HG03159 (cell line): ENCODE measurements around the gene IQCE.

Experiments
- ATAC-seq: cut with Tn5 transposase; IDR thresholded peaks from one replicate; pipeline ENCODE4 v1.9.1; 2021; ENCODE audit warnings: mild to moderate bottlenecking, moderate library complexity; ENCODE audit not compliant: unreplicated experiment

IQCE gene

GRCh38 chr7:2613098-2613930, 54.5 kb downstream of the IQCE start:
- ATAC-seq: no peak

DNA sequence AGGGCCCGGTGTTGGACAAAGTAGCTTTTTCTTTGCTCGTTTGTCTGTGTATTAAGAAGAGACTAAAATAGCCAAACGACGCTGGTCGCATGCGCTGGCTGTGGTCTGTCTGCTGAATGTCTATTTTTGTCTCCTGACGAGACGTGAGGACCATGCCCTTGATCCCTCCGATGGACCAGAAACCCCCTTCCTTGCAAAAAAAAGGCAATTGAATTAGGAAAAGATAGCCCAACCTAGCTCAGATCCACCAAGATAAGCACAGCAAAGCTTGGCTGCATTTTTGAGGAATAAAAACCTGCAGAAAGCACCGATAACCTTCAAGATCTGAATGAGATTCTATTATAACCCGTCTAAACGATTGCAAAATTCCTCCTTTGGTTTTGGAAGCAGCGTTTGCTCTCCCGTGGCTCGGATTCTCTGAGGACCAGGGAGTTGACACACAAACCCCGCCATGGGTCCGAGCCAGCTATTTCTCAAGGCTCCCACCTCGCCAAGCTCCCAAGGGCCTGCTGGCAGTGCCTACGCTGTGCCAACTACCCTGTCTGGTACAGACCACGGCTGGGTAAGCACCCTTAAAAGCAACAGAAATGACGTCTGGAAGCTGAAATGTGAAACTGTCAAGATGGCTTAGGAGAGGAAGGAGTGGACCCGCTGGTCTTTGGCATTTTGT, 55.3 kb downstream of the IQCE start:
- no peak for ATAC-seq

- ATAC-seq: no peak
Observed at GRCh38 chr7:2614631-2615330, 56.0 kb downstream of the IQCE start.

DNA sequence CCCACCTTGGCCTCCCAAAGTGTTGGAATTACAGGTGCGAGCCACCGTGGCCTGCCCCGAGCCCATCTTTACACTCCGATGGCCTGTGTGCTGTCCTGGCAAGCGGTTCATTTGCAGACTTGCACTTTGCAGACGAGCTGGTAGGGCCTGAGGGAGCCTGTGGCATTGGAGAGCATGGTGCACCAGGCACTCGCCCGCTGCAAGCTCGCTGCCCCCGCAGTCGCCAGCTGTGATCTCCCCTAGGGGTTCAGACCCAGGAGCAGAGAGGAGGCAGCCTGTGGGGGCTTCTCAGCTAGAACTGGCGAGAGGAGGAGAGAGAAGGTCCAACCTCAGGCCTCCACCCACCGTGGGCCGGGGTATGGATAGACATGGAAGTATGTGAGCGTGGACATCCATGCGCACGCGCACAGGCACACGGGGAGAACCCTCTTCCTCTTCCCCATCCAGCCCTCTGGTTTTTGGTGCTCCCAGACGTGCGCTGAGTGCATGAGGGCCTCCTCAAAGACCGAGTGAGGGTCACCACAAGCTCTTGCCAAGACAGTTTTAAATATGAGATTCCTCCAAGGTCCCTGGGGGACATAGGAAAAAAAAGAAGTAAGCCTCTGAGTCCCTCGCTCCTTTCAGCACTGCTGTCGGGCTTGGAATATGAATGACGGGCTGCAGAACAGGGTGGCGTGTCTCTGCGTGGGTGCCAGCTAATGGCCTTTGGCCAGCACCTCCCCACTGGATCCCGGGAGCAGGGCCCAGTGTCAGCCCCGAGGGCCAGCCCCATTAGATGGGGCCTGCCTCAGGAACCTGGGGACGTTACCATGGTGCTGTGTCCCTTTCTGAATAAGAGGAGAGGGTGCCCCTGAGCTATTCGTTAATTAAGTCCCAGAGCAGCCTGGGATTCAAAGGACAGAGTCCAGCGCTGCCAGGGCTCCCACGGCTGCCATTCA, 57.9 kb downstream of the IQCE start:
- ATAC-seq: no peak

DNA sequence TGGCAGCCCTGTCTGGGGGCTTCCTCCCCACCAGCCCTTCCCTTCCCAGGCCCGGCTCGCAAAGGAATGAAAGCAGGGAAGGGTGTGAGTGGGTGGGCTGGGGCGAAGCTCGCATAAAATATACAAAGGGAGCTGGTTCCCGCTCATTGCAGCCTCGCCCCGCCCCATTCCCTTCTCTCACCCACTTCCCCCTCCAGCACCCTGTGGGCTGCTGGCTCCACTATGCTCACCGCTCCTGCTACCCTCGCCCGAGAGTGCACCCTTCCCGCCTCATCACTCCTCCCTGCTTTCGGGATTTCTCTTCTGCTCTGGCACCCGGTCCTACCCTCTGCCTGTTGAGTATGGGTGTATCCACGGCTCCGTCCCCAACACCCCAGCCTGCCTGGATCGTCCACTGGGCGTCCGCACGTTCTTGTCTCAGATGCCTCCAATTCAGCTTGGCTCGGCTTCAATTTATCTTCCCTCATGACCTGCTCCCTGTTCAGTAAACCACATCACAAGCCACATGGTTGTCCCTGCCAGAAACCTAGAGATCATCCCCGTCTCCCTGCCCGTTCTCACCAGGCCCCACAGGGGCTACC, 58.6 kb downstream of the IQCE start:
- no peak for ATAC-seq

DNA sequence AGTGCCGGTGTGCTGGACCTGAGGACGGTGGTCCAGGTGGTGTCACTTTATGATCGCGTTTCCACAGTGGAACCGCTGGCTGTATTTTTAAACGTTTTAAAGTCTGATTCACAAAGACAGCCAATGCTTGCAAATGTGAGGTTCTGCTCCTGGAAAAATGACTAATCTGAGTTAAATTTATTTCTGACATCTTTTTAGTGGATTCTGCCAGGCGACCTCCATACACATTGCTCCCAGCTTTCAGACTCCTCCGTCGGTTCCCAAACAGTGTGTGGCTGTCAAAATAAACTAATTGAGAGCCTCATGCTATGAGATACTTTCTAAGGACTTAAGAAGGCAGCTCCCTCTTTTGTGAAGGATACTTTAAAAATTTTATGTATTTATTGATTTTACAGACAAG, 60.3 kb downstream of the IQCE start:
- ATAC-seq: no peak

DNA sequence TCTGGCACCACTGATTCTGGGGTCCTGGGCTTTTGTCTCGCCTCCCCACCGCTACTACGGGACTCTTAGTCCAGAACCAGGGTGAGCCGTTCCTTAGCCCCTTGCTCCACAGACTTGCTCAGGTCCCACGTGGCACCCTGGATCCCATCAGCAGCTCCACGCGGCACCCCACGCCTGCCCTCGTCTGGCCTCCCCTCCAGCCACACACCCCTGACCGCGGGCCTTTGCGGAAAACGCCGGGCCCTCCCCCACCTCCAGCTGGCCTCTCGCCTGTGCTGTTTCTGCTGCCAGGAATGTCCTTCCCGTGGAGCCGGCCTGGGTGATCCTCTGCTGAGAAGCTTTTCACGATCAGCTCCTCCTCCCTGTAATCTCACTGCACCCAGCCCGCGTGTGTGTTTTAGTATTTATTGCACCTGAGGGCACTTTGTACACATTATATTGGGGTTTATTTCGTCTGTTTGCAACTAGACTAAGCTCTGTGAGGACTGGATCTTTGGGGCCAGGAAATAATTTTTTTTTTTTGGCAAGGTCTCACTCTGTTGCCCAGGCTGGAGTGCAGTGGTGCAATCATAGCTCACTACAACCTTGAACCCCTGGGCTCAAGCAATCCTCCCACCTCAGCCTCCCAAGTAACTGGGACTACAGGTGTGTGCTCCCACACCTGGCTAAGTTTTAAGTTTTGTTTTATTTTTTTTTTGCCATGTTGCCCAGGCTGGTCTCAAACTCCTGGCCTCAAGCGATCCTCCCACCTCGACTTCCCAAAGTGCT, 62.5 kb downstream of the IQCE start:
- no peak for ATAC-seq

DNA sequence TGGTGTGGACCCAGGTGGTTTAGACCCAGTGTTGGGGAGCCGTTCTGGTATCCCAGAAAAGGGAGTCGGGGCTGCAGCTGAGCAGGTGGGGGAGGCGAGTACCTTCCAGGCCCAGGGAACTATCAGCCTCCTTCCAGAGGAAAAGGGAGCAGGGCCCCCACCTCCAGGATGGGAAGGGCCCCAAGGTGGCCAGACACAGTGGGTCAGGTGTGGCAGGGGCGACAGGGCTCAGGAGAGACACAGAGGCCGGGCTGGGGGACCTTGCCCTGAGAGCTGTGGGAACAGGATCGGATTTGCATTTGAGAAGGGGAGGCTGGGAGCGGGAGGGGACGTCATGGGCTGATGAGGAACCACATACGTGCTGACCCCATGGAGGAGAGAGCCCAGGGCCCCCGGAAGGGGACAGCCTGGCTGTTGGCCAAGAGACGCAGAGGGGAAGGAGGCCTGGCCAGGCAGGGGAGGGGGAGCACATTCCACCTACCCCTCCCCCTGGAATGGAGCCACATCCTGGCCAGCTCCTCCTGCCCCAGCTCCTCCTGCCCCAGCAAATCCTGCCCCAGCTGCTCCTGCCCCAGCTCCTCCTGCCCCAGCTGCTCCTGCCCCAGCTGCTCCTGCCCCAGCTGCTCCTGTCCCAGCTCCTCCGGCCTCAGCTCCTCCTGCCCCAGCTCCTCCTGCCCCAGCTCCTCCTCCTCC, 63.3 kb downstream of the IQCE start:
- no peak for ATAC-seq

DNA sequence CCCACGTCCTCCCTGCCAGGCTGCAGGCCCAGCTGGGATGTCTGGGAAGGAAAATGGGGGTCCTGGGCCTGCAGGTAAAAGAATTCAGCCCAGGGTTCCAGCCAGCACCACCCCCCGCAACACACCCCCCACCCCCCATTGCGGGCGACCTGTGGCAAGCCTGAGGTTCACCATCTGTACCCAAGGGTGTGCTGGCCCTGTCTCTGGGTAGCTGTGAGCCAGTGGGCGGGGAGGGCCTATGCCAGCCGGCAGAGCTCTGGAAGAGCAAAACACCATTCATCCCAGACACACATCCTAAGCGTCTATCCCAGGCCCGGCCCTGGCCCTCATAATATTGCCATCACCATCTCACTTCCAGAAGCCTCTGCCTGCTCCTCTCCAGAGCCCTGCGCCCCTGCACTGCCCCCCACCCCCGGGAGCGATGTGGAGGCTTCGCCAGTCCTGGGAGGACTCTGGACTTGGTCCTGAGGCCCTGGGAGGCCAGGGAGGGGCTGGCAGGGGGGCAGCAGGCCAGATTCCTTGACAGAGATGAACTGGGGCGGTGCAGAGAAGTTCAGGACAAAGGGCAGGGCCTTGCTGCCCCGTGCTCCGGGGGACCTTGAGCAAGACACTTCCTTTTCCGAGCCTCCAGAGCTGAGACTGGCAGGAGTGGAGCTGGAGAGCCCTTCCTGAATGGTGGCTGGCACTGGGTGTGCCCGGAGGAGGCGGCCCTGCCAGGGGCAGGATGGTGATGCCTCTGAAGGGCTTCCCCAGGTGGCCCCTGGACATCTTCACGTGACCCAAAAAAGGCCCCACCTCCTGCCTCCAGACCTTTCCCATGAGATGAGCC, 64.3 kb downstream of the IQCE start:
- ATAC-seq: no peak

DNA sequence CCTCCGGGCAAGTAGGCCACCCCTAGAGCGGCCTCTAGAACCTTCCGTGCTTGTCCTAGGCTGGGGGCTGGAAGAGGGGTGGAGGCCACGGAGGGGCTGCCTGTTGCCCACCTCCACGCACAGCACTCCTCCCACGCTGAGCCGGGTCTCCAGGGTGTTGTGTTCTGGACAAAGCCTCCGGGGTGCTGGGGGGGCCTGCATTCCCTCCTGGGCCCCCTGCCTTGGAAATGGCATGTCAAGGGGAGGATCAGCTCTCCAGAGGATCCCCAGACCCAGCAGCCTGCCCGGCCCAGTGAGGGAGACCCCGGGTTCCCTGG, 64.9 kb downstream of the IQCE start:
- no peak for ATAC-seq

- no peak for ATAC-seq
Observed at GRCh38 chr7:2624293-2624886, 65.6 kb downstream of the IQCE start.

- ATAC-seq: no peak
Observed at GRCh38 chr7:2626498-2627117, 67.8 kb downstream of the IQCE start.

DNA sequence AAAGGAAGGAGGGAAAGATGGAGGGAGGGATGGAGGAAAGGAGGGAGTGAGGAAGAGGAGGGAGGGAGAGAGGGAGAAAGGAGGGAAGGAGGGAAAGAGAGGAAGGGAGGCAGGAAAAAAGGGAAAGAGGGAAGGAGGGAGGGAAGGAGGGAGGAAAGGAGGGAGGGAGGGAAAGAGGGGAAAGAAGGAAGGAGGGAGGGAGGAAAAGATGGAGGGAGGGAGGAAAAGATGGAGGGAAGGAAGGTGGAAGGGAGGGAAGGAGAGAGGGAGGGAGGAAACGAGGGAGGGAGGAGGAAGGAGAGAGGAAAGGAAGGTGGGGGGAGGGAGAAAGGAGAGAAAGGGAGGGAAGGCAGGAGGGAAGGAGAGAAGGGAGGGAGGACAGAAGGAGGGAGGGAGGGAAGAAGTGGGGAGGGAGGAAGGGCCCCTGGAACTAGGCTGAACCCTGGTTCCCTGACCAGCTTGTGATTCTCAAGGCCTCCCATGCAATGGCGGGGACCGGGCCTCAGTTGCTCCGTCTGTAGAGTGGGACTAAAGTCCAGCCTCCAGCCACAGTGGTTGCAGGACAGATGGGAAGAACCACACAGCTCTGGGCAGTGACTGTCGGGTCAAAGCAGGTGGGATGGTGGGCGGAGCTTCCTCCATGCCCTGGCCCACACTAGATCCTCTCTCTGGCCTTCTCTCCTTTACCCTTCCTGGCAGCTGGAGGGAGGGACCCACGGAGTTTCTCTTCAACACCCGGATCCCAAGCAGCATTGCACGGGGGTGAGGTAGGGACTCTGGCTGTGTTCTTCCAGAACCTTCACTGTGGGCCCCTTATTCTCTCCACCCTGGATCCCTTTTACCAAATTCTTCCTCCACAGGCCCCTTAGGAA, 68.7 kb downstream of the IQCE start:
- ATAC-seq: no peak

DNA sequence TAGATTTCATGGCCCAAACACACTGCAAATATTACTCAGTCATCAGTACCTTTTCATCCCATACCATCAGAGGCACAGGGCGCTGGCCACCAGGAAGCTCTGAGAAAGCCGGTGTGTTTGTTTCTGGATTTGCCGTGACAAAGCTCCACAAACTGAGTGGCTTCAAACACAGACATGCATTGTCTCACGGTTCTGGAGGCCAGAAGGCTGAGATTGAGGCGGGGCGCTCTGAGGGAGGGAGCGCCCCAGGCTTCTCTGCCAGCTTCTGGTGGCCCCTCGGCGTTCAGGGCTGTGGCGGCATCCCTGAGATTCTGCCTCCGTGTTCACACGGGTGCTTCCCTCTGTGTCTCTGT, 69.3 kb downstream of the IQCE start:
- ATAC-seq: no peak

DNA sequence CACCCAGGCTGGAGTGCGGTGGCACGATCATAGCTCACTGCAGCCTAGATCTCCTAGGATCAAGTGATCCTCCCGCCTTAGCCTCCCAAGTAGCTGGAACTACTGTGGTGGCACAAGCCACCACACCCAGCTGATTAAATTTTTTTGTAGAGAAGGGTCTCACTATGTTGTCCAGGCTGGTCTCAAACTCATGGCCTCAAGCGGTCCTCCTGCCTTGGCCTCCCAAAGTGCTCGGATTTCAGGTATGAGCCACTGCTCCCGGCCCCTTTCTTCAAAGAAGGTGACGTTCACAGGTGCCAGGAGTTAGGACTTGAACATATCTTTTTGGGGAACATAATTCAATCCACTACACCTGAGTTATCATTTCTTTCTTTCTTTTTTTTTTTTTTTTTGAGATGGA, 70.1 kb downstream of the IQCE start:
- no peak for ATAC-seq

- no peak for ATAC-seq
Observed at GRCh38 chr7:2629746-2630681, 71.2 kb downstream of the IQCE start.
